HepG2 (cell line): ENCODE measurements around the gene ID3.

Source experiments
- ATF1 ChIP-seq: IDR thresholded peaks from 2 replicates; pipeline ENCODE4 v1.6.1; 2016; ENCODE audit warnings: mild to moderate bottlenecking, control low read depth
- EP300 ChIP-seq, 3 experiments: sonication (generic) in 1 of 3; formaldehyde crosslinking in 1 of 3; IDR thresholded peaks; 2 replicates each; pipeline versions ENCODE4 v1.5.1 to v1.6.1; 2011 to 2020; ENCODE audit warnings: low read depth in 2 of 3, low read length in 2 of 3, borderline replicate concordance in 1 of 3, improper control_type of control experiment in 1 of 3, mild to moderate bottlenecking in 1 of 3, missing genetic modification reagents in 1 of 3, moderate library complexity in 1 of 3
- MBD4 ChIP-seq: IDR thresholded peaks from 2 replicates; pipeline ENCODE4 v1.6.1; 2012; ENCODE audit warnings: low read length, inconsistent platforms, borderline replicate concordance
- TAF1 ChIP-seq: sonication (generic); formaldehyde crosslinking; IDR thresholded peaks from 2 replicates; pipeline ENCODE4 v1.4.0; 2020; ENCODE audit warnings: missing genetic modification reagents
- ZNF143 ChIP-seq: sonication (generic); formaldehyde crosslinking; IDR thresholded peaks from 2 replicates; pipeline ENCODE4 v1.4.0; 2020; ENCODE audit warnings: missing genetic modification reagents
- ZNF530 ChIP-seq: sonication (generic); formaldehyde crosslinking; IDR thresholded peaks from 2 replicates; pipeline ENCODE4 v1.5.0; 2020; ENCODE audit warnings: low read depth, mild to moderate bottlenecking, missing genetic modification reagents
- ZNF549 ChIP-seq: sonication (generic); formaldehyde crosslinking; IDR thresholded peaks from 2 replicates; pipeline ENCODE4 v1.5.0; 2020; ENCODE audit warnings: missing genetic modification reagents
- TF ChIP-seq, protein P1 (sequence below): IDR thresholded peaks from 2 replicates; pipeline ENCODE4 v1.6.1; 2016; ENCODE audit warnings: control low read depth
- TF ChIP-seq, protein P2 (sequence below), 2 experiments: sonication (generic) in 1 of 2; formaldehyde crosslinking in 1 of 2; IDR thresholded peaks; 2 replicates each; pipeline versions ENCODE4 v1.4.0 to v1.6.1; 2018 to 2020; ENCODE audit warnings: missing genetic modification reagents in 2 of 2, borderline replicate concordance in 1 of 2, low read depth in 1 of 2, mild to moderate bottlenecking in 1 of 2, missing biosample characterization in 1 of 2
- TF ChIP-seq, protein P3 (sequence below): sonication (generic); formaldehyde crosslinking; IDR thresholded peaks from 2 replicates; pipeline ENCODE4 v1.5.0; 2020; ENCODE audit warnings: mild to moderate bottlenecking, missing genetic modification reagents
- TF ChIP-seq, protein P4 (sequence below): sonication (generic); formaldehyde crosslinking; IDR thresholded peaks from 2 replicates; pipeline ENCODE4 v1.4.0; 2020; ENCODE audit warnings: missing genetic modification reagents
- TF ChIP-seq, protein P5 (sequence below): sonication (generic); formaldehyde crosslinking; IDR thresholded peaks from 2 replicates; pipeline ENCODE4 v1.4.0; 2020; ENCODE audit warnings: missing genetic modification reagents
- TF ChIP-seq, protein P6 (sequence below): sonication (generic); formaldehyde crosslinking; IDR thresholded peaks from 2 replicates; pipeline ENCODE4 v1.5.0; 2020; ENCODE audit warnings: mild to moderate bottlenecking, missing genetic modification reagents, moderate library complexity

DNA sequence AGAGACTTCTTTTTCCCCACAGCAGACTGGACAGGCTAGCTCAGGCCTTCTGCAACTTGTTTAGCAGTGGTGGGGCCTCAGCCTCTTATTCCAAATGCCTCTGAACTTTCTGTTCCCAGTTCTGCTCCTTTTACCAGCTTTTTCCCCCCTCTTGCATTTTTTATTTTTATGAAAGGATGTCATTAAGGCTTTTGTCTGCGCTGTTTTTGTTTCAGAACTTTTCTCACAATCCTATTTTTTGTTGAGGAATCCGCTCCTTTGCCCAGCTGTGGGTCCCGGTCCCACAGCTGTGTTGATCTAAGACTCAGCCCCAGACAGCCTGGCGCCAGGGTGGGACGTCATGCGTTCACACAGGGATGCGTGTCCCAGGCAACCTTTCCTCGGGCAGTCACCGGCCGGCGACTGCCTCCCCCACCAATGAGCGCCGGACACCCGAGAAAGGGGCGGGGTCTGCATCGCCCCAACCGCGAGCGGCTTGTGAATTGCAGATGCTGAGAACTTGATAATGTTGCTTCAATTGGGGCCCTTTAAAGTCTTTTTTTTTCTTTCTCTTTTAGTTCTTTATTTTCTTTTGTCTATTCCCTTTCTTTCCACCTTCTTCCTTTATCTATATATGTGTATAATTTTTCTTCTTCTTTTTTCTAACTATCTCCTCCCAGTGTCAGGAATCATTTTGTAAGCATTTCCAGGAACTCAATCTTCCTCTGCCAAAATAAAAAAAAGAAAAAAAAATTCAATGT lies 3.0 kb upstream of the ID3 start:
- TF ChIP-seq, protein P1, sequence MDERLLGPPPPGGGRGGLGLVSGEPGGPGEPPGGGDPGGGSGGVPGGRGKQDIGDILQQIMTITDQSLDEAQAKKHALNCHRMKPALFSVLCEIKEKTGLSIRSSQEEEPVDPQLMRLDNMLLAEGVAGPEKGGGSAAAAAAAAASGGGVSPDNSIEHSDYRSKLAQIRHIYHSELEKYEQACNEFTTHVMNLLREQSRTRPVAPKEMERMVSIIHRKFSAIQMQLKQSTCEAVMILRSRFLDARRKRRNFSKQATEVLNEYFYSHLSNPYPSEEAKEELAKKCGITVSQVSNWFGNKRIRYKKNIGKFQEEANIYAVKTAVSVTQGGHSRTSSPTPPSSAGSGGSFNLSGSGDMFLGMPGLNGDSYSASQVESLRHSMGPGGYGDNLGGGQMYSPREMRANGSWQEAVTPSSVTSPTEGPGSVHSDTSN (CRISPR knock-in tag) = no peak
- TF ChIP-seq EP300 (IDR thresholded peaks at IDR 0.05; ENCODE audit: low read depth in 2 of 2, low read length in 2 of 2) = peak; percentile 96 to 98; a peak in 3 of 4 replicates
- peak; percentile 95 for TF ChIP-seq EP300 (CRISPR knock-in tag; IDR thresholded peaks at IDR 0.05; ENCODE audit: borderline replicate concordance)
- TF ChIP-seq TAF1 = no peak
- TF ChIP-seq ZNF549 = no peak
- TF ChIP-seq, protein P2, sequence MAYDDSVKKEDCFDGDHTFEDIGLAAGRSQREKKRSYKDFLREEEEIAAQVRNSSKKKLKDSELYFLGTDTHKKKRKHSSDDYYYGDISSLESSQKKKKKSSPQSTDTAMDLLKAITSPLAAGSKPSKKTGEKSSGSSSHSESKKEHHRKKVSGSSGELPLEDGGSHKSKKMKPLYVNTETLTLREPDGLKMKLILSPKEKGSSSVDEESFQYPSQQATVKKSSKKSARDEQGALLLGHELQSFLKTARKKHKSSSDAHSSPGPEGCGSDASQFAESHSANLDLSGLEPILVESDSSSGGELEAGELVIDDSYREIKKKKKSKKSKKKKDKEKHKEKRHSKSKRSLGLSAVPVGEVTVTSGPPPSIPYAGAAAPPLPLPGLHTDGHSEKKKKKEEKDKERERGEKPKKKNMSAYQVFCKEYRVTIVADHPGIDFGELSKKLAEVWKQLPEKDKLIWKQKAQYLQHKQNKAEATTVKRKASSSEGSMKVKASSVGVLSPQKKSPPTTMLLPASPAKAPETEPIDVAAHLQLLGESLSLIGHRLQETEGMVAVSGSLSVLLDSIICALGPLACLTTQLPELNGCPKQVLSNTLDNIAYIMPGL (CRISPR knock-in tag; IDR thresholded peaks at IDR 0.05; ENCODE audit: borderline replicate concordance in 1 of 2, low read depth in 1 of 2) = no peak
- TF ChIP-seq, protein P3, sequence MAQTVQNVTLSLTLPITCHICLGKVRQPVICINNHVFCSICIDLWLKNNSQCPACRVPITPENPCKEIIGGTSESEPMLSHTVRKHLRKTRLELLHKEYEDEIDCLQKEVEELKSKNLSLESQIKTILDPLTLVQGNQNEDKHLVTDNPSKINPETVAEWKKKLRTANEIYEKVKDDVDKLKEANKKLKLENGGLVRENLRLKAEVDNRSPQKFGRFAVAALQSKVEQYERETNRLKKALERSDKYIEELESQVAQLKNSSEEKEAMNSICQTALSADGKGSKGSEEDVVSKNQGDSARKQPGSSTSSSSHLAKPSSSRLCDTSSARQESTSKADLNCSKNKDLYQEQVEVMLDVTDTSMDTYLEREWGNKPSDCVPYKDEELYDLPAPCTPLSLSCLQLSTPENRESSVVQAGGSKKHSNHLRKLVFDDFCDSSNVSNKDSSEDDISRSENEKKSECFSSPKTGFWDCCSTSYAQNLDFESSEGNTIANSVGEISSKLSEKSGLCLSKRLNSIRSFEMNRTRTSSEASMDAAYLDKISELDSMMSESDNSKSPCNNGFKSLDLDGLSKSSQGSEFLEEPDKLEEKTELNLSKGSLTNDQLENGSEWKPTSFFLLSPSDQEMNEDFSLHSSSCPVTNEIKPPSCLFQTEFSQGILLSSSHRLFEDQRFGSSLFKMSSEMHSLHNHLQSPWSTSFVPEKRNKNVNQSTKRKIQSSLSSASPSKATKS = no peak
- peak; percentile 46; the same call in 1 of the 2 replicates for TF ChIP-seq ZNF143 (CRISPR knock-in tag)
- no peak for TF ChIP-seq MBD4
- TF ChIP-seq, protein P4, sequence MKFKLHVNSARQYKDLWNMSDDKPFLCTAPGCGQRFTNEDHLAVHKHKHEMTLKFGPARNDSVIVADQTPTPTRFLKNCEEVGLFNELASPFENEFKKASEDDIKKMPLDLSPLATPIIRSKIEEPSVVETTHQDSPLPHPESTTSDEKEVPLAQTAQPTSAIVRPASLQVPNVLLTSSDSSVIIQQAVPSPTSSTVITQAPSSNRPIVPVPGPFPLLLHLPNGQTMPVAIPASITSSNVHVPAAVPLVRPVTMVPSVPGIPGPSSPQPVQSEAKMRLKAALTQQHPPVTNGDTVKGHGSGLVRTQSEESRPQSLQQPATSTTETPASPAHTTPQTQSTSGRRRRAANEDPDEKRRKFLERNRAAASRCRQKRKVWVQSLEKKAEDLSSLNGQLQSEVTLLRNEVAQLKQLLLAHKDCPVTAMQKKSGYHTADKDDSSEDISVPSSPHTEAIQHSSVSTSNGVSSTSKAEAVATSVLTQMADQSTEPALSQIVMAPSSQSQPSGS (CRISPR knock-in tag) = peak; percentile 83
- no peak for TF ChIP-seq ZNF530 (CRISPR knock-in tag)
- TF ChIP-seq ATF1 (CRISPR knock-in tag) = peak; percentile 76; the same call in 1 of the 2 replicates
- TF ChIP-seq, protein P5, sequence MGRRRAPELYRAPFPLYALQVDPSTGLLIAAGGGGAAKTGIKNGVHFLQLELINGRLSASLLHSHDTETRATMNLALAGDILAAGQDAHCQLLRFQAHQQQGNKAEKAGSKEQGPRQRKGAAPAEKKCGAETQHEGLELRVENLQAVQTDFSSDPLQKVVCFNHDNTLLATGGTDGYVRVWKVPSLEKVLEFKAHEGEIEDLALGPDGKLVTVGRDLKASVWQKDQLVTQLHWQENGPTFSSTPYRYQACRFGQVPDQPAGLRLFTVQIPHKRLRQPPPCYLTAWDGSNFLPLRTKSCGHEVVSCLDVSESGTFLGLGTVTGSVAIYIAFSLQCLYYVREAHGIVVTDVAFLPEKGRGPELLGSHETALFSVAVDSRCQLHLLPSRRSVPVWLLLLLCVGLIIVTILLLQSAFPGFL (CRISPR knock-in tag) = no peak
- TF ChIP-seq, protein P6, sequence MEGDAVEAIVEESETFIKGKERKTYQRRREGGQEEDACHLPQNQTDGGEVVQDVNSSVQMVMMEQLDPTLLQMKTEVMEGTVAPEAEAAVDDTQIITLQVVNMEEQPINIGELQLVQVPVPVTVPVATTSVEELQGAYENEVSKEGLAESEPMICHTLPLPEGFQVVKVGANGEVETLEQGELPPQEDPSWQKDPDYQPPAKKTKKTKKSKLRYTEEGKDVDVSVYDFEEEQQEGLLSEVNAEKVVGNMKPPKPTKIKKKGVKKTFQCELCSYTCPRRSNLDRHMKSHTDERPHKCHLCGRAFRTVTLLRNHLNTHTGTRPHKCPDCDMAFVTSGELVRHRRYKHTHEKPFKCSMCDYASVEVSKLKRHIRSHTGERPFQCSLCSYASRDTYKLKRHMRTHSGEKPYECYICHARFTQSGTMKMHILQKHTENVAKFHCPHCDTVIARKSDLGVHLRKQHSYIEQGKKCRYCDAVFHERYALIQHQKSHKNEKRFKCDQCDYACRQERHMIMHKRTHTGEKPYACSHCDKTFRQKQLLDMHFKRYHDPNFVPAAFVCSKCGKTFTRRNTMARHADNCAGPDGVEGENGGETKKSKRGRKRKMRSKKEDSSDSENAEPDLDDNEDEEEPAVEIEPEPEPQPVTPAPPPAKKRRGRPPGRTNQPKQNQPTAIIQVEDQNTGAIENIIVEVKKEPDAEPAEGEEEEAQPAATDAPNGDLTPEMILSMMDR = no peak
